Psoas muscle (tissue), 8 donors: ENCODE data around the gene TM9SF4. TPM values are rescaled to one million over a fixed set of nuclear protein-coding genes. Genes with fewer than 3 reads are reported as not detected.

Experiments
- ATAC-seq, 4 donors: fragments of 200-7000 bp; cut with Tn5 transposase; one replicate each; pipeline ENCODE4 v1.9.1; 2020; ENCODE audit warnings: moderate library complexity in 3 of 4, mild to moderate bottlenecking in 2 of 4
- DNase-seq, 2 donors: peaks; one replicate each; pipeline ENCODE4 v3.0.0-alpha.2; 2020
- H3K27ac ChIP-seq: fragments of 200-600 bp; one replicate; pipeline ENCODE4 v1.8.0; 2022
- H3K27me3 ChIP-seq, 3 donors: fragments of 200-600 bp in 1 of 3; one replicate each; pipeline versions ENCODE4 v1.6.1 to v1.8.0; 2013 to 2022; ENCODE audit warnings: low read length in 2 of 3, mild to moderate bottlenecking in 2 of 3, moderate library complexity in 1 of 3; ENCODE audit not compliant: insufficient read depth in 3 of 3
- H3K36me3 ChIP-seq, 2 donors: fragments of 200-600 bp in 1 of 2; one replicate each; pipeline versions ENCODE4 v1.6.1 to v1.8.0; 2013 to 2022; ENCODE audit warnings: low read depth in 1 of 2, mild to moderate bottlenecking in 1 of 2, moderate library complexity in 1 of 2; ENCODE audit not compliant: insufficient read depth in 1 of 2
- H3K4me1 ChIP-seq: fragments of 200-600 bp; one replicate; pipeline ENCODE4 v1.8.0; 2022
- H3K4me3 ChIP-seq: fragments of 200-600 bp; one replicate; pipeline ENCODE4 v1.8.0; 2022; ENCODE audit warnings: mild to moderate bottlenecking
- H3K9me3 ChIP-seq: fragments of 200-600 bp; one replicate; pipeline ENCODE4 v1.8.0; 2022
- CTCF ChIP-seq: fragments of 200-600 bp; IDR thresholded peaks from one replicate; pipeline ENCODE4 v1.8.0; 2022; ENCODE audit warnings: antibody characterized with exemption
- WGBS, 3 donors: extraction: QIAGEN DNeasy Blood & Tissue Kit; methylation state at CpG; one replicate each; pipeline versions ENCODE4 v1.1.6 to v1.1.7; 2013; 5-methylcytosine and 5-hydroxymethylcytosine counted together
- intact Hi-C, 2 donors: fragments of 100-400 bp; cut with DNase I; formaldehyde crosslinking; loops; one replicate each; pipeline versions ENCODE4 v1.11.0 to v1.14.2; 2022
- polyA plus RNA-seq, 3 donors: library from polyadenylated mRNA; stranded (reverse); fragments of 200-250 nt; gene quantifications; one replicate each; pipeline ENCODE4 v1.2.3, GENCODE V29; 2013
- total RNA-seq, 4 donors: library from RNA; stranded (reverse); fragmentation: NEBNext Ultra II Directional in 2 of 4; extraction: Animal tissue kit (Norgen Biotek cat#: 25700) in 2 of 4; gene quantifications; one replicate each; pipeline versions ENCODE4 v1.2.1 to v1.2.4, GENCODE V29; 2021 to 2023
- donor health status: healthy with polysubstance abuse.
- donor health status: DM: no; HTN: no; CAD: no; lungs with moderate emphysema.
- donor health status: Bipolar disorder and iron deficiency.
- donor health status: healthy.
- donor health status: DM: yes; HTN: yes; CAD: no.
- donor health status: DM: no; HTN: no; CAD: no.
- donor health status: DM: no; HTN: no; CAD: no.
- donor health status: DM: yes; HTN: yes; CAD: no.

TM9SF4 gene
- total and polyA plus RNA-seq, 7 donors, result 14.0 to 28.0 (median 25.7) TPM

DNA sequence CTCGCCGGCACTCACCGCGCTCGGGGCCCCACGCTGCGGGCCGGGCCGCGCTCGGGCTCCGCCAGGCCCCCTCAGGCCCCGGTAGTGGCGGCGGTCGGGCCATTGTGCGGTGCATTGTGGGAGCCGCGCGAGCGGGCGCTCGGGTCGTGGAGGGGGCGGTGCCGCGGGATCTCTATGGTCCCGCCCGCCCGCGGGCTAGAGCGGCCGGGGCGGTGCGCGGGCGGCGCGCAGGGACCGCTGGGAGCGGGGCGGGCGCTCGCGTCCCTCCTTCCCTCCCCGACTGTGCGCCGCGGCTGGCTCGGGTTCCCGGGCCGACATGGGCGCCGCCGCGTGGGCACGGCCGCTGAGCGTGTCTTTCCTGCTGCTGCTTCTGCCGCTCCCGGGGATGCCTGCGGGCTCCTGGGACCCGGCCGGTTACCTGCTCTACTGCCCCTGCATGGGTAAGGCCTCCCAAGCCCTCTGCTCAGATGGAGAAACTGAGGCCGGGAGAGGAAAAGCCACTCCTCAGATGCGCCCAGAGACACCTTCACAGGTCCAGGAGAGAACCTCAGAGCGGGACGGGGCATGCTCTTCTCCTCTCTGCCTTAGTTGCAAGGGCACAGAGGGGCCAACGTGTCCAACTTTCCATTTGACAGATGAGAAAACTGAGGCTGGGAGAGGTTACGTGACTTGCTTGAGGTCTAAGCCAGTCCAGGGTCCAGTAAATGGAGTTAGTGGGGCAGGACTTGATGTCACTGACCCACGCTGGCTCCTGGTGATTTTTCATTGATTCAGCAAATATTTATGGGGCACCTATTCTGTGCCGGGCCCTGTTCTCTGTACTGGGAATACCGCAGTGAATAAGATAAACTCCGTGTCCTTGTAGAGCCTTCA, 98.3 kb downstream of the TM9SF4 start, which contains the start of the genes PLAGL2 and POFUT1:
PLAGL2 (minus strand) TSS at position 118 of the 873 bp plus-strand sequence. CDS start 5,565 bp downstream, outside the sequence.
POFUT1 (plus strand) TSS at position 255 of the 873 bp plus-strand sequence; CDS start at position 317, 62 bp downstream.
- Histone ChIP-seq H3K36me3 (peaks cover 4 to 13% of the 10 kb centered on the region in 2 donors), H3K27ac (peak within 1 kb of the TSS; percentile 96), H3K4me3 (peak within 1 kb of the TSS; percentile 91), H3K27me3 (no peaks in the 10 kb centered on the region), H3K4me1 (peaks cover 64% of the 10 kb centered on the region), H3K9me3 (no peaks in the 10 kb centered on the region)
- ATAC-seq, result peak; percentile 82 to 92 (median 88)
- WGBS, 3 donors, result 1 to 2% (median 1%) methylated on average over 32 to 74 of the region's 74 CpGs
- DNase-seq, result peak; percentile 92 to 95
- no peak for TF ChIP-seq CTCF
- intact Hi-C loops, result loop anchor here (2.0 to 10.0 kb wide), 3 partner anchors 93 to 153 kb away; partner anchors contain the start of gene ASXL1 (in 1 of the 2)

- DNase-seq, result no peak
- intact Hi-C loops, result loop anchor here (10.0 kb wide), 2 partner anchors 94 to 146 kb away; partner anchors contain the start of gene ASXL1 (in 1 of the 2)
- 46 to 51% (median 49%) methylated on average over 13 of the region's 13 CpGs for WGBS, 3 donors
- Histone ChIP-seq H3K27ac (peak overlapping the region; percentile 96), H3K4me1 (peaks cover 56% of the 10 kb centered on the region), H3K9me3 (no peaks in the 10 kb centered on the region), H3K27me3 (no peaks in the 10 kb centered on the region), H3K36me3 (peaks cover 4 to 13% of the 10 kb centered on the region in 2 donors), H3K4me3 (peak overlapping the region; percentile 91)
- ATAC-seq, result no peak
- no peak for TF ChIP-seq CTCF
Measured at GRCh38 chr20:32208499-32209154, 99.1 kb downstream of the TM9SF4 start.

- peaks cover 4 to 26% of the 10 kb centered on the region in 2 donors for H3K36me3 ChIP-seq
- H3K9me3 ChIP-seq, result no peaks in the 10 kb centered on the region
- DNase-seq (no peak), ATAC-seq (peak in 2 of 4 donors; percentile 13 to 60)
- WGBS, 3 donors, result 49 to 74% (median 62%) methylated on average over 9 of the region's 9 CpGs
- peaks cover 42% of the 10 kb centered on the region for H3K4me1 ChIP-seq
- no peak for TF ChIP-seq CTCF
- H3K4me3 ChIP-seq, result no peak overlapping the region
- H3K27me3 ChIP-seq, result no peaks in the 10 kb centered on the region
- intact Hi-C loops, result loop anchor here (5.0 to 10.0 kb wide), 3 partner anchors 72 to 145 kb away; partner anchors contain the start of gene ASXL1 (in 1 of the 2)
- peak overlapping the region; percentile 96 for H3K27ac ChIP-seq
Measured at GRCh38 chr20:32209850-32210605, 100.5 kb downstream of the TM9SF4 start.

- DNase-seq (no peak), ATAC-seq (no peak)
- no peak overlapping the region for H3K27ac ChIP-seq
- H3K27me3 ChIP-seq, result no peaks in the 10 kb centered on the region
- intact Hi-C loops, result loop anchor here in 1 of 2 donors (5.0 kb wide), 1 partner anchor 68 kb away; no protein-coding TSS in a partner anchor
- no peak for TF ChIP-seq CTCF
- no peaks in the 10 kb centered on the region for H3K9me3 ChIP-seq
- peaks cover 16% of the 10 kb centered on the region for H3K4me1 ChIP-seq
- WGBS, 3 donors, result 92 to 100% (median 96%) methylated on average over 1 of the region's 1 CpG
- H3K4me3 ChIP-seq, result no peak overlapping the region
- peaks cover 17 to 64% of the 10 kb centered on the region in 2 donors for H3K36me3 ChIP-seq
Measured at GRCh38 chr20:32213870-32214269, 104.4 kb downstream of the TM9SF4 start.
